HUES64 (cell line): ENCODE data around the gene VWDE.

Source experiments
- H3K27ac ChIP-seq: 2 replicates; pipeline ENCODE4 v1.7.0; 2013; ENCODE audit warnings: low read depth, low read length, inconsistent platforms
- H3K27me3 ChIP-seq: 2 replicates; pipeline ENCODE4 v1.6.1; 2013; ENCODE audit warnings: mild to moderate bottlenecking, low read length; ENCODE audit not compliant: insufficient read depth
- H3K36me3 ChIP-seq: 2 replicates; pipeline ENCODE4 v1.6.1; 2013; ENCODE audit warnings: mild to moderate bottlenecking, low read length; ENCODE audit not compliant: insufficient read depth
- H3K4me1 ChIP-seq: 2 replicates; pipeline ENCODE4 v1.6.1; 2013; ENCODE audit warnings: mild to moderate bottlenecking, low read length, moderate library complexity; ENCODE audit not compliant: insufficient read depth
- H3K4me3 ChIP-seq: 2 replicates; pipeline ENCODE4 v1.5.1; 2013; ENCODE audit warnings: mild to moderate bottlenecking, low read length, moderate library complexity
- H3K9ac ChIP-seq: 2 replicates; pipeline ENCODE4 v1.6.1; 2013; ENCODE audit warnings: mild to moderate bottlenecking, low read depth, low read length
- H3K9me3 ChIP-seq: 2 replicates; pipeline ENCODE4 v1.6.1; 2013; ENCODE audit warnings: low read depth, low read length; ENCODE audit not compliant: insufficient read depth
- WGBS: fragments of 150-250, 120-280 bp; methylation state at CpG from one replicate; pipeline ENCODE4 v1.1.7; 2013; ENCODE audit warnings: missing lambda C conversion rate; 5-methylcytosine and 5-hydroxymethylcytosine counted together

Gene VWDE

GRCh38 chr7:12373580-12374263 lies 29.9 kb downstream of the VWDE start:
- no peak overlapping the region for H3K27ac ChIP-seq
- H3K27me3 ChIP-seq, result no peaks in the 10 kb centered on the region
- 86% methylated on average over 4 of the region's 5 CpGs for WGBS
- no peak overlapping the region for H3K4me3 ChIP-seq
- peaks cover 79% of the 10 kb centered on the region for H3K36me3 ChIP-seq
- no peak overlapping the region for H3K9ac ChIP-seq
- no peaks in the 10 kb centered on the region for H3K4me1 ChIP-seq
- H3K9me3 ChIP-seq, result no peaks in the 10 kb centered on the region

- Histone ChIP-seq H3K27me3 (no peaks in the 10 kb centered on the region), H3K9me3 (no peaks in the 10 kb centered on the region), H3K4me3 (no peak overlapping the region), H3K4me1 (no peaks in the 10 kb centered on the region), H3K27ac (no peak overlapping the region), H3K36me3 (peaks cover 64% of the 10 kb centered on the region), H3K9ac (no peak overlapping the region)
- 98% methylated on average over 7 of the region's 7 CpGs for WGBS
Observed at GRCh38 chr7:12370249-12370648, 33.4 kb downstream of the VWDE start.

GRCh38 chr7:12369756-12370155 lies 33.9 kb downstream of the VWDE start:
- 92% methylated on average over 6 of the region's 6 CpGs for WGBS
- Histone ChIP-seq H3K9ac (no peak overlapping the region), H3K4me3 (no peak overlapping the region), H3K27ac (no peak overlapping the region), H3K4me1 (no peaks in the 10 kb centered on the region), H3K36me3 (peaks cover 59% of the 10 kb centered on the region), H3K27me3 (no peaks in the 10 kb centered on the region), H3K9me3 (no peaks in the 10 kb centered on the region)

- Histone ChIP-seq H3K4me1 (no peaks in the 10 kb centered on the region), H3K36me3 (peaks cover 55% of the 10 kb centered on the region), H3K9ac (no peak overlapping the region), H3K27ac (no peak overlapping the region), H3K27me3 (no peaks in the 10 kb centered on the region), H3K9me3 (no peaks in the 10 kb centered on the region), H3K4me3 (no peak overlapping the region)
Observed at GRCh38 chr7:12369072-12369471, 34.6 kb downstream of the VWDE start.

GRCh38 chr7:12360948-12361347 lies 42.7 kb downstream of the VWDE start:
- no CpG with 5 or more reads among the region's 2 CpGs for whole genome bisulfite sequencing
- no peaks in the 10 kb centered on the region for H3K27me3 ChIP-seq
- no peaks in the 10 kb centered on the region for H3K9me3 ChIP-seq
- H3K4me1 ChIP-seq, result no peaks in the 10 kb centered on the region
- no peak overlapping the region for H3K4me3 ChIP-seq
- H3K36me3 ChIP-seq, result peaks cover 51% of the 10 kb centered on the region
- H3K27ac ChIP-seq, result no peak overlapping the region
- H3K9ac ChIP-seq, result no peak overlapping the region

GRCh38 chr7:12358694-12359093 lies 45.0 kb downstream of the VWDE start:
- Histone ChIP-seq H3K9me3 (no peaks in the 10 kb centered on the region), H3K27ac (no peak overlapping the region), H3K36me3 (peaks cover 71% of the 10 kb centered on the region), H3K9ac (no peak overlapping the region), H3K27me3 (no peaks in the 10 kb centered on the region), H3K4me1 (no peaks in the 10 kb centered on the region), H3K4me3 (no peak overlapping the region)

- no peak overlapping the region for H3K4me3 ChIP-seq
- H3K9me3 ChIP-seq, result no peaks in the 10 kb centered on the region
- H3K27ac ChIP-seq, result no peak overlapping the region
- H3K4me1 ChIP-seq, result no peaks in the 10 kb centered on the region
- no peak overlapping the region for H3K9ac ChIP-seq
- H3K36me3 ChIP-seq, result peaks cover 77% of the 10 kb centered on the region
- H3K27me3 ChIP-seq, result no peaks in the 10 kb centered on the region
- WGBS, result 91% methylated on average over 1 of the region's 1 CpG
Observed at GRCh38 chr7:12357508-12357907, 46.2 kb downstream of the VWDE start.

- Histone ChIP-seq H3K27me3 (no peaks in the 10 kb centered on the region), H3K4me1 (no peaks in the 10 kb centered on the region), H3K4me3 (no peak overlapping the region), H3K36me3 (peaks cover 58% of the 10 kb centered on the region), H3K9me3 (no peaks in the 10 kb centered on the region), H3K27ac (no peak overlapping the region), H3K9ac (no peak overlapping the region)
- 94% methylated on average over 4 of the region's 4 CpGs for WGBS
Observed at GRCh38 chr7:12351843-12352242, 51.8 kb downstream of the VWDE start.

- Histone ChIP-seq H3K27me3 (no peaks in the 10 kb centered on the region), H3K36me3 (peaks cover 49% of the 10 kb centered on the region)
Observed at GRCh38 chr7:12350971-12351370, 52.7 kb downstream of the VWDE start.

GRCh38 chr7:12337095-12337494 lies 66.6 kb downstream of the VWDE start:
- Histone ChIP-seq H3K9me3 (no peaks in the 10 kb centered on the region), H3K27me3 (no peaks in the 10 kb centered on the region), H3K4me1 (peaks cover 6% of the 10 kb centered on the region), H3K27ac (no peak overlapping the region), H3K36me3 (peaks cover 49% of the 10 kb centered on the region), H3K9ac (no peak overlapping the region), H3K4me3 (no peak overlapping the region)
- WGBS, result 95% methylated on average over 2 of the region's 2 CpGs

More at GRCh38 chr7:12350971-12351370, 52.7 kb downstream of the VWDE start:
- WGBS, result 98% methylated on average over 2 of the region's 3 CpGs
- Histone ChIP-seq H3K9me3 (no peaks in the 10 kb centered on the region), H3K9ac (no peak overlapping the region), H3K4me1 (no peaks in the 10 kb centered on the region), H3K27ac (no peak overlapping the region), H3K4me3 (no peak overlapping the region)

- Histone ChIP-seq H3K4me3 (peak overlapping the region; percentile 17; the same call in 1 of the 2 replicates), H3K27me3 (no peaks in the 10 kb centered on the region), H3K9ac (peak overlapping the region; percentile 40; the same call in 1 of the 2 replicates), H3K27ac (peak overlapping the region; percentile 96; the same call in 1 of the 2 replicates), H3K4me1 (peaks cover 41% of the 10 kb centered on the region), H3K36me3 (peaks cover 3% of the 10 kb centered on the region; the same call in 1 of the 2 replicates), H3K9me3 (no peaks in the 10 kb centered on the region)
- 13% methylated on average over 6 of the region's 6 CpGs for WGBS
Observed at GRCh38 chr7:12328888-12329770, 74.5 kb downstream of the VWDE start.
